NCI-H146 (cell line): ENCODE measurements around the gene C6orf141.

Experiments
- DNase-seq: peaks from one replicate; lab custom pipeline; 2025; lab: John Stamatoyannopoulos, UW

C6orf141 gene

DNA sequence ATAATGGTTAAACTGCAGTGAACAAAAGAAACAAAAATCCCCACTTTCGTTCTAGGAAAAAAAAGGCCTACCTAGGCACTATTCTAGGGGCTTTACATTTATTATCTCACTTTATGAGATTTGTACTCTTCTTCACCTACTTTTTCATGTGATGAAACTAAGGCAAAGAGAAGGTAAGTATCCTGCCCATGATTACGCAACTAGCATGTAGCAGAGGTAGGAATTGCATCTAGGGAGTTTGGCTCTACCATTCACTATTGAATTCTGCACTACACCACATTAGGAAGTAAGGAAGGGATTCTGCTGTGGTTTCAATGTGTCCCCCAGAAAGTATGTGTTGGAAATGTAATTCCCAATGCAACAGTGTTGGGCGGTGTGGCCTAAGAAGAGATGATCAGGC lies 11.4 kb upstream of the C6orf141 start:
- no peak for DNase-seq

DNA sequence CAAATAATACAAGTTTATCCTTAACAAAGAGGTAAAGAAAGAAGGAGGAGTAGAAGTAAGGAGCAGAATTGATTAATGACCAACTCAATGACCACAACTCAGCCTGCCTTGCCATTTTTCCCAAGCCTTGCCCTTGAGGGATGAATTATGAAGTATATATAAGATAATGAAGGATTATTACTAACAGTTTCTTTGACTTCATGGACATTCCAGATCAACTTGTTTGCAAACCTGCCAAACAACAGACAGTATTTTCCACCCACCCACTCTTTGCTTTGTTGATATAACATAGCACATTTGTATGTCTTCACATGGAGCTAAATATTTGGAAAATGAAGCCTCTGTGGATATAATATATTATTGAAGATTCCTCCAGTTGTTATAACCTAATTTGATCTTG lies 9.9 kb upstream of the C6orf141 start:
- no peak for DNase-seq

DNA sequence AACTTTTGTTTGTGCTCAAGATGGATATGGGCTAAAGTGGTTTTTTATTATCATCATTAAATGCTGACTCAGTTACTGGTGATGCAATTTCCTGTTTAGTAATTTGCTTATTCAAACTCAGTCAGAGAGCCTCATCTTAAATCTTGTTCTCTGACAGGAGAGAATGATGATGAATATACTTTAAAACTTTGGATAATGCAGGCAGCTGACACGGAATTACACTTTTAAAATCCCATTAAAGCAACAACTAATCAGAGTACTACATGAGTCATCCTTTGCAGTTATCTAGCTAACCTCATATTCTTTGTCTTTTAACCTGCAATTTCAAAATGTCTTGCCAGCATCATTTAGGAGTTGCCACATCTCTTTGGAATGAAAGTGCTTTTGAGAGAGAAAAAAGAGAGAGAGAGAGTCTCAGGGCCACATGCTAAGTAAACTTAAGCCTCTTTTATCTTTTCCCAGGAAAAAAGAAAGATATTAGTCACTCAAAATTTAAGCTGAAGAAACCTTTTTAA lies 9.2 kb upstream of the C6orf141 start:
- DNase-seq: no peak

DNA sequence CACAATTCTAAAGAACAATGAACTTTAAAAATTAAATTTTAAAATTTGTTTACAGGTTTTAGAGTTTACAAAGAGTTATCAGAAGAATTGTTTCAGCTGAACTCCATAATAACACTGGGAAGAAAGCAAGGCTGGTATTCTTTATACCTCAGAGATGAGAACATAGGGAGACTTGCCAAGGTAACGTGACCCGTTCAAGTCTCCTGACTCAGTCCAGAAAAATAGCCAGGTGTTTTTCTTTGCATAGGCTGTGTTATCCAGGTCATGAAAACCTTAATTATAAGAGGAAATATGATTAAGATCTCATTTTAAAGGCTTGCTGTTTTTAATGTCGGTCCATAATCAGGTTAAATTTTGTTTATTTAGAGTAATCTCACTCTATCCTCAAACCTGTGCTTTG lies 8.5 kb upstream of the C6orf141 start:
- DNase-seq: peak; percentile 13

DNA sequence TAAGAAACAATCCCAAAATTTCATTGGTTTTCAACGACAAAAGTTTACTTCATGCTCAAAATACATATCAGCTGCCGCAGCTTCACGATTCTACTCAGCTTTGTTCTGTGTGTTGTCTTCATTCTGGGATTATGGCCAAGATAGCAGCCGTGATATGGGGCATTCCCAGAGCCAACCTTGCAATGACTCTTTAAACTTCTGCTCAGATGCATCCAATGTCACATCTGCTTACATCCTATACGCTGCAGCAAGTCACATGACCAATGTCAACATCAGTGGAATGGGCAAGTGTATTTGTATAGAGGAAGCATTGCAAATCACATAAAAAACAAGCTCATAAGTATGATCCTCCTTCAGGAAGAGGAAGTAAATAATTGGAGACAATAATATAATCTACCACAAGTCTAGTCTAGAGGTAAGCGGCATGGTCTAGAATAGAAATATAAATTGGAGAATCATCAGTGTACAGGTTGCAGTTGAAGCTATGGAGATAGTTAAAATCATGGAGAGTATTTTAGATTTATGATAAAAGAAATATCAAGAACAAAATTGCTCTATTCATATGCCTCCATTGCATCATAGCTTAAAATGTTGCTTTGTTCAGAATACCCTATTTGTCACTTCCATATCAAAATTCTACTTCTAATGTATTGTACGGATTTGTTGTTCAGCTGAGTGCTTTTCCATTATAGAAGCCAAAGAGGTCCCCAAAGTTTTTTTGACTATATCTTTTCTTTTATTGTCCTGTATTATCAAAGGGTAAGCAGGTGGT lies 7.2 kb upstream of the C6orf141 start:
- no peak for DNase-seq

DNA sequence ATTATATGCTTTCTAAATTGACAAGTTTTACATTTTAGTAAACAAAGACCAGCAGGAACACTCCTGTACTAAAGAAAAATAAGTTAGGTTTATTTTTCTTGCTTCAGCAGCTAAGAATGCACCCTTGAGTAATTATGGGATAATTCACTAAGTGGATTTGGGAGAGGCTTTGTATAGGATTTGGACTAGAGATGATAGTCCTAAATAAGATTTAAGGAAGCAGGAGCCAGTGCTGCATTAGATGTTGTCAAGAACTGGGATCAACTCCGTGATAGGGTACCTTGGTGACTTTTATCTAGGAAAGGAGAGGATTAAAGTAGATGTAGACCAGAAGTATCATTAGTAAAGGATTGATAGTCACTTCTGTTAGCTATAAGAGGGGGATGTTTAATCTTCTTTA lies 4.1 kb upstream of the C6orf141 start:
- DNase-seq: no peak

DNA sequence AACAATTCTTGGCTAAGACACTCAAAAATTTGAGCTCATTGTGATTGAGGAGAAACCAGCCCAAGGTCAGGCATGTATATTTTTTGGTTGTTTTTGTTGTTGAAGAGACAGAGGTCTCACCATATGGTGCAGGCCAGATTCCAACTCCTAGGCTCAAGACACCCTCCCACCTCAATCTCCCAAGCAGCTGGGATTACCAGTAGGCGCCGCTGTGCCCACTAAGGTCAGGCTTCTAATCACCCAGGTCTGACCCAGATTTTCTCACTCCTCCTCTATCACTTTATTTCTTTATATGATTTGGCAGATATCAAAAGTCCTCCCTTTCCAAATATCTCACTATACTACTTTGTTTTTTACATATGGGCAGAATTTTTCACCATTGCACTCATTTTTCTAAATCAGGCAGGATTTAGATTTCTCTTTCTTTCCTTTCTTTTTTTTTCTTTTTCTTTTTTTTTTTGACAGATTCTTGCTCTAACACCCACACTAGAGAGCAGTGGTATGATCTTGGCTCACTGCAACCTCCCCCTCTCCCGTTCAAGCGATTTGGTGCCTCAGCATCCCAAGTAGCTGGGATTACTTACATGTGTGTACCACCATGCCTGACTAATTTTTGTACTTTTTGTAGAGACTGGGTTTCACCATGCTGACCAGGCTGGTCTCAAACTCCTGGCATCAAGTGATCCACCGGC lies 1.7 kb upstream of the C6orf141 start:
- no peak for DNase-seq

DNA sequence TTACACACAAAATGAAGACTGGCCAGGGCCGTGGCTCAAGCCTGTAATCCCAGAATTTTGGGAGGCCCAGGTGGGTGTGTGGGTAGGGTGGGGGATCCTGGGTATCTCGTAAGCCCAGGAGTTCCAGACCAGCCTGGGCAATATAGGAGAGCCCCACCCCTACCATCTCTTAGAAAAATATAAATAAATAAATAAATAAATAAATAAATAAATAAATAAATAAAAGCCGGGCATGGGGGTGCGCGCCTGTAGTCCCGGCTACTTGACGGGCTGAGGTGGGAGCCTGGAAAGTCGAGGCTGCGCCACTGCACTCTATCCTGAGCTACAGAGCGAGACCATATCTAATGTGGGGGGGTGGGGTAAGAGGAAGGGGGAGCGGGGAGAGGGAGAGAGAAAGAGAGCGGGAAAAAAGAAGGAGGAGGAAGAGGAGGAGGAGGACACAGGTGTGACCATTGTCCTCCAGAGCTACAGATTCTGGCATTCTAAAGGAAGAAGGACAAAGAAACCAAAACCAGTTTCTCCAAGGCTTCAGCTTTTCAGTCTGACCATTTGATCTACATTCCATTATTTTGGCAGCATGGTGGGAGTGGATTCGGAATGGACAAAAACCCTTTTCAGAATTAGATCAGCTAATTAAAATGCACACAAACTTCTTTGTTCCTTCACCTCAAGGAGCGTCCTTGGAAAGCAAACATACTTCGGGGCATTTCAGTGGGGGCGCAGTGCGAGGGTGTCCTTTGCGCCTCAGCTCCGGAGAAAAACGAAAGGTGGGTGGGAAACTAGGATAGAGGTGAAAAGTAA lies 577 bp upstream of the C6orf141 start:
- no peak for DNase-seq

DNA sequence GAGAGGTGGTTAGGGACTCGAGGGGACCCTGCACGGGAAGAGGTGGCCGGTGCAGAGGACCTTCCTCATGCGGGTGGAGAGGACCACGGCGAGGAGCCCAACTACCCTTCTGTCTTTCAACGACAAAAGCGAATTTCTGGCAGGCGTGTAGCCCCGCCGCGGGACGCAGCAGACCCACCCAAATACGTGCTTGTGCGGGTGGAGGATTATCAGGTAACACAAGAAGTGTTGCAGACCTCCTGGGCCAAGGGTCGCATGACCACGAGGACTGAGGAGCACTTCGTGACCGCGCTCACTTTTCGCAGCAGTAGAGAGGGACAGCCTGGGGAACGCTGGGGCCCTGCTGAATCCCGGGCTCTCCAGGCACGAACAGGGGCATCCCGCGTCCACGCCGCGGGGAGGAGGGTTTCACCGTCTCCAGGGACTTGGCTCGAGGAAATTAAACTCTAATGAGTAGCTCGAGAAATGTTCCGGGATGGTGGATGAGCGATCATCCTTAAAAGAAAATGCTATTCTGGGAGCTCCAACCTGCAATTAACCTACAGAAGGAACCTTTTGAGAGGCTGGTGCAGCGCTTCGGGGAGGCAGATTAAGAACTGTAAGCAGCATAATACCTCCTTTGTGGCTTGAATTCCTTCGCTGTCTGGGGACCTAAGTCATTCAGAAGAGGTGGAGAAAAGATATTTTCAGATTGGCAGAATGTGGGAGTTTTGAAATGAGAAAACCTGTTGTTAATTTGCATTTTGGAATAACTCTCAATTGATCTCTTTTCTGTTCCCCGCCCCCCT lies 804 bp downstream of the C6orf141 start:
- peak; percentile 56 for DNase-seq

DNA sequence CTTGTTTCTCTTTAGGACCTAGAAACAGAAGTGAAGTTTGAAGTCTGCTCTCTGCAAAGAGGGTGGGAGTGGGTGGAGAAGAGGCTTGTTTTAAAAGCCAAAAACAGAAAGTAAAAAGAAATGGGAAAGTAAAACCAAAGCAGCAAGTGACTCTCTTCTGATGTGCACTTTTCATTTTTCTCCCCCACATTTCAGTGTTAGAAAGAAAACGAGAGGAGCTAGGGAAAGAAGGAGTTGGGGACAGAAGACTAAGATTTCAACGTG lies 1.3 kb downstream of the C6orf141 start:
- no peak for DNase-seq

DNA sequence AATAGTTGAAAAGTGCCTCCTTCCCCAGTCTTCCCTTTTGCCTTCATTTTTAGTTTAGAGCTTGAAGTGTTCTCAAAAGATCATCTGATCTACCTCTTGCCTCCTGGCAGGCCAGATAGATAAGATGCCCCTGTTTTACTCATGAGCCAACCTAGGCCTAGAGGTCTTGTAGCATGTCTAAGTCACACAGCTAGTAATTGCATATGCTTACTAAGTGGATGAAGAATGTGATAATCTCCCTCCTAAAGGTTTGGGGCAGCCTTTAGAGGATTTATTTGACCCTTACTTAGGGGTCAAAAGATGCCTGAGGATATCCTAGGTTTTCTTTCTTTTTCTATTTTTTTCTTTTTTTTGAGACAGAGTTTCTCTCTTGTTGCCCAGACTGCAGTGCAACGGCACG lies 2.1 kb downstream of the C6orf141 start:
- no peak for DNase-seq

DNA sequence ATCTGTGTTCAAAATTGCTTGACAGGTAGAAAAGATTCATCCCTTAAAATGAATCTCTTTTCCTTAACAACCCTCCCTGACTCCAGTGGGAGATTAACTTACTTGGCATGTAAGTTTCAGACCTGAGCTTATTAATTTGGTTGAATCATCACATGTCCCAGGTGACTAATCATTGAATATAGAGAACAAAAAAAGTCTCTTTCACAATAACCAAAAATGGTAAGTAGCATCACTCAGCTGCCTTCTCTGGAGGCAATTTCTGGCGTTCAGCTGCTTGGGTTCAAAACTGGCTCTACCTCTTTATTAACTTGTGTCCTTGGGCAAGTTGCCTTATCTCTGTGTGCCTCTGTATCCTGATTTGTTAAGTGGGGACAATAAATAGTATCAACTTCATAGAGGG lies 2.9 kb downstream of the C6orf141 start:
- DNase-seq: no peak

DNA sequence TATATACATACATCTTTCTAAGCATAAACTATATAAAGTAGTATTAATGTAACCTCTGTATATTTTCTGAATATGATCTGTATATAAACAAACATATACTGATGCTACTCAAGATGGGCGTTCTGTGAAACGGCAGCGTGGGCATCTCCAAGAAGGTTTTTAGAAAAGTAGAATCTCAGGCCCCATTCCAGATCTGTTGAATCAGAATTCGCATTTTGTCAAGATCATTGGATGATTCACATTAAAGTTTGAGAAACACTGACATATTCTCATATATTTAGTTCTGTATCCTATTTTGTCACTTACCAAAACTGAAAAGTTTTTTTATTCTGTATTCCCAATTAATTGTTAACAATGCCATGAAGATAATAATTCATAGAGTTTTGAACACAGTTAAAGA lies 5.5 kb downstream of the C6orf141 start:
- no peak for DNase-seq

DNA sequence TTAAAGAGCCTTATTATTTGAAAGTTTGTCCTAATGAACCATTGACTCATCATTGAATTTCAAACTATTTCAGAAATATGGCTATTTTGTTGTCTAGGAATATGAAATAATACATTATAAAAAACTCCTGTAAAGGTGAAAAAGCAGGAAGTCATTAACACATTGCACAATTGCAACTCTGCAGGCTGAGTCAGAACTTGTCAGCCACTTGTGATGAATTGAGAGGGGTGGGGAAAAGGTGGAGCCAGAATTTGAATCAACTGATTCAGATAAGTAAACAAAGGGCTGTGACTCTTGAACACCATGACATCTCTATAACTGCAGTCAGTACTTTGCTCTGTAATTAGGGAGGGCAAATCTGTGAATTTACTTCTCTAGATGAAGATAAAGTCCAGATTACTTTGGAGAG lies 6.0 kb downstream of the C6orf141 start:
- peak; percentile 73 for DNase-seq

DNA sequence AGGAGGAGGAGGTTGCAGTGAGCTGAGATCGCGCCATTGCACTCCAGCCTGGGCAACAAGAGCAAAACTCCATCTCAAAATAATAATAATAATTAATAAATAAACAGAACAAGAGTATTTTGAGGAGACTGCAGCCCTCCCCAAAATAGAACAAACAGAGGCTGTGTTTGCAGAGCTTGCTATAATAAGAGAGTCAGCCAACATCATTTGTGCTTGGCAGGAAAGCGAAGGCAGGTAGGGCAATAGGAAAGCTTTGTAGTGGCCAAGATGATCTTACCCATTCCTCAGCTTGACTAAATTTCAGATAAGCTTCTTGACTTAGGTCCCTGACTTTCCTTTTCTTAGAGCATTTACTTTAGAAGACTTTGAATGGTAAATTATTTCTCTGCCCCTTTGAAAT lies 6.7 kb downstream of the C6orf141 start:
- DNase-seq: no peak

DNA sequence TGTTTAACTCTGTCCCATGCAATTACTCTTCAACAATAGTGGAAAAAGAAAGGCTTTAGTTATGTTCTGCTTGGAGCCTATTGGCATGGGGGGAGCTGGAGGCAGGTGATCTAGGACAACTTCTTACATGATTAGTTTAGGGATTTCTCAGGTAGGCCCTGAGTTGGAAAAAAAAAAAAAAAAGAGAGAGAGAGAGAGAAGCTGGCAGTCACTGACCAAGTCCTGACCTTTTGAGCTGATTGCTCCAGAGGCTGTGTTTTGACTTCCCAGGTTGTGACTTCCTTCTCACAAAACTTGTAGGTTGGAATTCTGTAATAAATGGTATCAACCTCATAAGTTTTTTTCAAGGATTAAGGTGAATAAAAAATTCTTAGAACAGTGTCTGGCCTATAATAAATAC lies 7.8 kb downstream of the C6orf141 start:
- no peak for DNase-seq

DNA sequence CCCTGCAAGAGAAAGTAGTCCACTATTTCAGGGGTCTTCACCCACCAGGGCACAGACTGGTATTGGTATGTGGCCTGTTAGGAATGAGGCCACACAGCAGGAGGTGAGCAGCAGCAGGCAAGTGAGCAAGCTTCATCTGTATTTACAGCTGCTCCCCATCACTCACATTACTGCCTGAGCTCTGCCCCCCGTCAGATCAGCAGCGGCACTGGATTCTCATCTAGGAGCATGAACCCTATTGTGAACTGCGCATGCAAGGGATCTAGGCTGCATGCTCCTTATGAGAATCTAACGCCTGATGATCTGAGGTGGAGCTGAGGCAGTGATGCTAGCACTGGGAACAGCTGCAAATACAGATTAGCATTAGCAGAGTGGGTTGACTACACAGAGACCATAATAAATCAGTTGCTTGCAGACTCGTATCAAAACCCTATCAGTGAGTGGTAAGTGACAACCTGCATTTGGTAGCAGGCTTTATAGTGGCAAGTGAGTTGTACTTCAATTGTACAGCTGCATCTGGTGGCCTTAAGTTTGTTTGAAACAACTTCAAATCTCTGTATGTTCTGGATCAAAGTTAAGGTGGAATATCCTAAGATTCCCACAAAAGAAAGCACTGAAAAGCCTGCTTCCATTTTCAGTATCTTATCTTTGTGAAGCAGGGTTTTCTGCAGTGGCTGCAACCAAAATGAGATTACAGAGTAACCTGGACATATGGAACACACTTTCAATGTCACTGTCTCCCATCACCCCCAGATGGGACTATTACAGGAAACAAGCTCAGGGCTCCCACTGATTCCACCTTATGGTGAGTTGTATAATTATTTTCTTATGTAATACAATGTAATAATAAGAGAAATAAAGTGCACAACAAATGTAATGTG lies 12.8 kb downstream of the C6orf141 start:
- DNase-seq: no peak

DNA sequence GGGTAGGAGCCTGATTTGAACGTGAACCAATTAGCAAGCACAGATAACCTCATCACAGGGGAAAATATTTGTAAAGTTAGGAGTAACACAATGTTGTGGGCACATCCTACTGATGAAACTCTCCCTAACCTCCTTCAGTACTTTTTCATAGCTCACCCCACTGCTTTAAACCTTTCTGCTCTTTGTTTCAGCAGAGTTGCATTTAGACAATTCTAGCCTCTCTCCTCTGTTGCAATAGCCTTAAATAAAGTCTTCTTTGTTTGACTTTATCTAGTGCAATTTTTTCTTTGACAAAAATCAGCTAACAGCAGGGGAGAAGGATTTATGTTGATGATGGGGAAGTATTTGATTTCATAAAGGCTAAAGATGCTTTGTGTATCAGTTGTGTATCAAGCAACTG lies 14.1 kb downstream of the C6orf141 start:
- DNase-seq: no peak

DNA sequence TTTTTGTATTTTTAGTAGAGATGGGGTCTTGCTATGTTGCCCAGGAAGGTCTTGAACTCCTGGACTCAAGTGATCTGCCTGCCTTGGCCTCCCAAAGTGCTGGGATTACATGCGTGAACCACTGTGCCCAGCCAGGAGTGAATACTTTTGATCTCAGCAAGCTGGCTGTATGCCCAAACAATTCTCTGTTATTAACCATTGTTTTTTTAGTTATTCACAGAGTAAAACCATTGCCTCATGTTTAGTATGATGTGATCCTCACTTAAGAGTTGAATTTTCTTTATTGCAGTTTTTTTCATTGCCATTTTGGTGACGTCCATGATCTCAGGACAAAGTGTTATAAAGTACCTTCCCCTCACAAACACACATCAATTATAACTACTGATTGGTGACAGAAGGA lies 14.8 kb downstream of the C6orf141 start:
- DNase-seq: no peak

DNA sequence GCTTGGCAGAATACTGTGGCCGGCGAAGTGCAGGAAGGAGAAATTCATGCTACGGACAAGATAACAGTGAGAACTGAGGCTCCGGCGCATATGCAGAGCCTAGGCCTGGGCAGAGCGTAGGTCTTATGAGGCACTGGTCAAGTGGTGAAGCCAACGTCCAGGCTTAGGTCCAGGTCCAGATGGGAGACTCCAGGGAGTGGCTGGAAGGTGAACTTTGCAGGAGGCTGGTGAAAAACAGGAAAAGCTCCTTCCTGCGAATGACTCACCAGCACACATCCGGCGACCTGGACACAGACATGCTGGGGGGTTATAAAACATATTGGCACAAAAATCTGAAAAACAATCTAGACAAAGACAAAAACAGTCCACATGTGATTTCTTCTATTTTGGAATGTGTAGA lies 15.4 kb downstream of the C6orf141 start:
- no peak for DNase-seq

DNA sequence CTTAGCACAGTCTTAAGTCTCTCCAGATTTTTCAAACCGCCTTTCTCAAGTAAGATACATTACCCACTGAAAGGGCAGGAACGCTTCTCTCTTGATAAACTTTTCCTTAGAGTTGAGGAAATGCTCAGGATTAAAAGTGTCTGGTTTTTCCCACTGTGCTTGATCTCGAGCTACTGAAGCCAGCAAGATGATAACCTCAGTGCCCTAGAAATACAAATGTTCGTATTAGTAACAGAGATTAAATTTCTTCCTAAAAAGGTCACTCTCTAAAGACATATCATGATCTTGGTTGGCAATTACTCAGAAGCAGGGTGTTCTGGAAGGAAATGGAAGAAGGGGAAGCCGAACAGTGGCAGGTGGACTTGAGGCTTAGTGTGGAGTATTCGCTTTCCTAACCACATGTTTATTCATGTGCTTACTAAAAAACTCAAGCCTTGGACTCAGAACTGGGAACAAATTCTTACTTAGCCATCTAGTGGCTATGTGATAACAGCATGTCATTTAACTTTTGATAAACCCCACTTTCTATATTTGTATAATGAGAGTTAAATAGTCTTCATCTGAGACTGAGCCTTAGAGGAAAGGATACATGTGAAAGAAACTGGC lies 20.1 kb downstream of the C6orf141 start:
- DNase-seq: no peak
